PC-3 (cell line): ENCODE results near the gene ACTG1.

Experiments used
- CTCF ChIP-seq: fragments of 300-600 bp; sonication (generic); conservative IDR thresholded peaks from 2 replicates; pipeline ENCODE4 v1.5.1; 2017; ENCODE audit warnings: antibody characterized with exemption, low read depth, mild to moderate bottlenecking, low read length
- EZH2 ChIP-seq: fragments of 300-600 bp; sonication (generic); IDR thresholded peaks from one replicate; pipeline ENCODE4 v1.6.1; 2017; ENCODE audit warnings: antibody characterized with exemption, mild to moderate bottlenecking, low read length; ENCODE audit not compliant: unreplicated experiment

DNA sequence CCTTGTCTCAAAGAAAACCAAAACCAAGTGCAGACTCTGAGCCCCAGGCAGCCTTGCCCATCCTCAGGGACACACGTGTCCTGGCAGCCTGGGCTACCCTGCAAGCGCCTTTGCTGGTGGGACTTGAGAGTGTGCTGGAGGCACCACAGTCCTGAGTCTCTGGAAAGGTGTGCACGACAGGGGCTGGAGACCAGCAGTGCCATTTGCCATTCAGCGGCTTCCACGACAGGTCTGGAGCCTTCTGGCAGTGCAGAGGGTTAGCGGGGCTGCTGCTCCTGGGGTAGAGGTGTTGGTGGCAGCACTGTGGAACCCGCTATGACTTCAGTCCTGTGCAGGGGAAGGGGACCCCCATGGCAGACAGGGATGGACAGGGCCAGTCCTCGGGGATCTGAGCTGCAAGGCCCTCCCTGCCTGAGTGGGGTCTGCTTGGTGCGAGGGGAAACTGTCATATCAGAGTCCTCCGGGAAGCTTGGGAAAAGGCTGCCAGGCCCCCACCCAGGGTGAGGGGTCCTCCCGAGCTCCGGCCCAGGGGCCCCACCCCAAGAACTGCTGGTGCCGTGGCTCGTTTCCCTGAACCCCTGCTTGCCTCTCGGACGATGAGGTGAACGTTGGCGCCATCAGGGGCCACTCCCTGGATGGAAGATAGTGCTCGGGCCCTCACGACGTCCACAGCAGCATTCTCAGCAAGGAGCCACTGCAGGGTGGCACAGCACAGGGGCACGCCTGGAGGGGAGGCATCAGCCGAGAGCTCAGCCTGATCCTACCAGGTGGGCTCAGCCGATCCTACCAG is 32.8 kb upstream of the ACTG1 start:
- TF ChIP-seq EZH2 (no peak), CTCF (no peak)
